IPS-20b (cell line): ENCODE measurements around the gene TOMM20L.
"Not testable (repeated sequence)": the region's sequence is repeated elsewhere in the genome, so short reads cannot be mapped to it uniquely, and the experiment has no call there.

Experiments used
- H3K27ac ChIP-seq: one replicate; pipeline ENCODE4 v1.5.1; 2013; ENCODE audit warnings: low read length
- H3K27me3 ChIP-seq: 2 replicates; pipeline ENCODE4 v1.6.1; 2013; ENCODE audit warnings: mild to moderate bottlenecking, low read length, inconsistent platforms; ENCODE audit not compliant: insufficient read depth
- H3K36me3 ChIP-seq: 2 replicates; pipeline ENCODE4 v1.6.1; 2013; ENCODE audit warnings: low read depth, mild to moderate bottlenecking, inconsistent platforms, low read length, moderate library complexity; ENCODE audit not compliant: insufficient read depth
- H3K4me1 ChIP-seq: 2 replicates; pipeline ENCODE4 v1.6.1; 2013; ENCODE audit warnings: mild to moderate bottlenecking, control low read depth, inconsistent platforms, low read length, moderate library complexity; ENCODE audit not compliant: insufficient read depth
- H3K4me3 ChIP-seq: 2 replicates; pipeline ENCODE4 v1.5.1; 2013; ENCODE audit warnings: mild to moderate bottlenecking, low read length, inconsistent platforms
- H3K9ac ChIP-seq: 2 replicates; pipeline ENCODE4 v1.6.1; 2013; ENCODE audit warnings: low read depth, mild to moderate bottlenecking, inconsistent platforms, low read length, moderate library complexity
- H3K9me3 ChIP-seq: 2 replicates; pipeline ENCODE4 v1.6.1; 2013; ENCODE audit warnings: mild to moderate bottlenecking, low read depth, low read length, inconsistent platforms; ENCODE audit not compliant: insufficient read depth

Gene TOMM20L

GRCh38 chr14:58395562-58395811 lies 243 bp upstream of the TOMM20L start:
- no peak overlapping the region for H3K27ac ChIP-seq
- H3K9me3 ChIP-seq, result no peaks in the 10 kb centered on the region
- peak overlapping the region; percentile 57; the same call in 1 of the 2 replicates for H3K9ac ChIP-seq
- H3K27me3 ChIP-seq, result peaks cover 32% of the 10 kb centered on the region
- H3K4me3 ChIP-seq, result peak overlapping the region; percentile 73
- H3K36me3 ChIP-seq, result no peaks in the 10 kb centered on the region
- peaks cover 11% of the 10 kb centered on the region; the same call in 1 of the 2 replicates for H3K4me1 ChIP-seq

GRCh38 chr14:58397156-58397555 lies 1.4 kb downstream of the TOMM20L start:
- Histone ChIP-seq H3K9ac (no peak overlapping the region), H3K4me3 (no peak overlapping the region), H3K36me3 (no peaks in the 10 kb centered on the region), H3K9me3 (no peaks in the 10 kb centered on the region), H3K4me1 (peaks cover 11% of the 10 kb centered on the region; the same call in 1 of the 2 replicates), H3K27ac (no peak overlapping the region), H3K27me3 (peaks cover 32% of the 10 kb centered on the region)

- peaks cover 11% of the 10 kb centered on the region; the same call in 1 of the 2 replicates for H3K4me1 ChIP-seq
- H3K4me3 ChIP-seq, result no peak overlapping the region
- H3K27me3 ChIP-seq, result peaks cover 32% of the 10 kb centered on the region
- no peaks in the 10 kb centered on the region for H3K36me3 ChIP-seq
- H3K9ac ChIP-seq, result no peak overlapping the region
- no peaks in the 10 kb centered on the region for H3K9me3 ChIP-seq
- no peak overlapping the region for H3K27ac ChIP-seq
Measured at GRCh38 chr14:58398495-58398894, 2.8 kb downstream of the TOMM20L start.

- Histone ChIP-seq H3K27ac (no peak overlapping the region), H3K9ac (no peak overlapping the region), H3K4me1 (peaks cover 11% of the 10 kb centered on the region; the same call in 1 of the 2 replicates), H3K9me3 (no peaks in the 10 kb centered on the region), H3K36me3 (no peaks in the 10 kb centered on the region), H3K27me3 (peaks cover 32% of the 10 kb centered on the region), H3K4me3 (no peak overlapping the region)
Measured at GRCh38 chr14:58398895-58399294, 3.2 kb downstream of the TOMM20L start.

- Histone ChIP-seq H3K4me1 (peaks cover 7% of the 10 kb centered on the region; the same call in 1 of the 2 replicates), H3K27me3 (peaks cover 18% of the 10 kb centered on the region), H3K4me3 (no peak overlapping the region), H3K9me3 (no peaks in the 10 kb centered on the region), H3K36me3 (no peaks in the 10 kb centered on the region), H3K9ac (no peak overlapping the region), H3K27ac (no peak overlapping the region)
Measured at GRCh38 chr14:58401587-58401986, 5.9 kb downstream of the TOMM20L start.

DNA sequence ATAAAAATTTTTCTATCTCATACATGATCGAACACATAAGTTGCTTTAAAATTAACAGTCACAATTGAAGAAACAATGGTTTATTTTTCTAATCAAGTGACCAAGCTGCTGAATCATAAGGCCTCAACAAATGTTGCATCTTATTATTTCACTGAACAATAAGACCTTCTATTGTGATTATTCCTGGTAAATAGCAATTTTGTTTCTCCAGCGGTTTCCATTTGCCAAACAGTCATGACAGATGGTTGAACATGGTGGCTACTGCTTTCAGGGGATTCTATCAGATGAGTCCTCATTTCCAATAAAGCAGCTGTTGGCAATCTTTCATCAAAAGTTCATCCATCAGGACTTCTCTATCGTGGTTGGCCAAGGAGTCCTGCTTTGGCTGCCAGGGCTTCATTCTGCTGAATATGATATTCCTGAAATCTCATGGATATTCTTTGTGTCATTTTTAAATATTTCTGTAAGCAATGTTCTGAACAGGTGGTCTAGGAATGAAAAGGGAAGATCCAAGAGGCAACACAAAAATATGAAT lies 13.0 kb downstream of the TOMM20L start:
- Histone ChIP-seq H3K27me3 (no peaks in the 10 kb centered on the region), H3K4me3 (no peak overlapping the region), H3K36me3 (peaks cover 58% of the 10 kb centered on the region), H3K9ac (no peak overlapping the region), H3K9me3 (no peaks in the 10 kb centered on the region), H3K4me1 (no peaks in the 10 kb centered on the region), H3K27ac (no peak overlapping the region)

GRCh38 chr14:58414845-58415244 lies 19.1 kb downstream of the TOMM20L start:
- Histone ChIP-seq H3K9me3 (no peaks in the 10 kb centered on the region), H3K36me3 (peaks cover 79% of the 10 kb centered on the region), H3K27me3 (no peaks in the 10 kb centered on the region), H3K27ac (no peak overlapping the region), H3K4me1 (no peaks in the 10 kb centered on the region; the same call in 1 of the 2 replicates), H3K9ac (no peak overlapping the region), H3K4me3 (no peak overlapping the region)

DNA sequence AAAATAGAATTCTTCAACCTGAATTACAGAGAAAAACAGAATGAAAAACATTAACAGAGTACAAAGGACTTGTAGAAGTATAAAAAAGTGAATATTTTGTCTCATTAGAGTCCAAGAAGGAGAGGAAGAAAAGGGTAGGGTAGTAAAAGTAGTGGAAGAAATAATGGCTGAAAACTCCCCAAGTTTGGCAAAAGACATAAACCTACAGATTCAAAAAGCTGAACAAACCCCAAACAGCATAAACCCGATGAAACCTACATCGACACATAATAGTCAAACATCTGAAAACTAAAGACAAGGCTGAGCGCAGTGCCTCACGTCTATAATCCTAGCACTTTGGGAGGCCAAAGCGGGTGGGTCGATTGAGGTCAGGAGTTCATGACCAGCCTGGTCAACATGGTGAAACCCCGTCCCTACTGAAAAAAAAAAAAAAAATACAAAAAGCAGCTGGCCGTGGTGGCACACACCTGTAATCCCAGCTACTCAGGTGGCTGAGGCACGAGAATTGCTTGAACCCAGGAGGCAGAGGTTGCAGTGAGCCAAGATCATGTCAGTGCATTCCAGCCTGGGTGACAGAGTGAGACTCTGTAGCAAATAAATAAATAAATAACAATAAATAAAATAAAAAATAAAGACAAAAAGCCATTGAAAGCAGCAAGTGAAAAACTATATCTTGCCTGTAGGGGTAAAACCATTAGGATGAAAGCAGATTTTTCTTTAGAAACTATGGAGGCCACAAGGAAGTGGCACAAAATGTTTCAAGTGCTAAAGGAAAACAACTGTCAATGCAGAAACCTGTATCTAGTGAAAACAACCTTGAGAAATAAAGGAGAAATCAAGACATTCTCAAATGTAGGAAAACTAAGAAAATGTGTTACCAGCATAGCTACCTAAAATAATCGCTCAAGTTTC lies 20.2 kb downstream of the TOMM20L start:
- Histone ChIP-seq H3K27me3 (no peaks in the 10 kb centered on the region), H3K27ac (no peak overlapping the region), H3K4me3 (no peak overlapping the region), H3K36me3 (peaks cover 76% of the 10 kb centered on the region), H3K9ac (no peak overlapping the region), H3K9me3 (no peaks in the 10 kb centered on the region), H3K4me1 (no peaks in the 10 kb centered on the region; the same call in 1 of the 2 replicates)

- not testable (repeated sequence) for H3K4me3 ChIP-seq, H3K9ac ChIP-seq, H3K4me1 ChIP-seq, H3K9me3 ChIP-seq, H3K27ac ChIP-seq, H3K27me3 ChIP-seq
- peaks cover 76% of the 10 kb centered on the region for H3K36me3 ChIP-seq
Measured at GRCh38 chr14:58416934-58417333, 21.2 kb downstream of the TOMM20L start.

DNA sequence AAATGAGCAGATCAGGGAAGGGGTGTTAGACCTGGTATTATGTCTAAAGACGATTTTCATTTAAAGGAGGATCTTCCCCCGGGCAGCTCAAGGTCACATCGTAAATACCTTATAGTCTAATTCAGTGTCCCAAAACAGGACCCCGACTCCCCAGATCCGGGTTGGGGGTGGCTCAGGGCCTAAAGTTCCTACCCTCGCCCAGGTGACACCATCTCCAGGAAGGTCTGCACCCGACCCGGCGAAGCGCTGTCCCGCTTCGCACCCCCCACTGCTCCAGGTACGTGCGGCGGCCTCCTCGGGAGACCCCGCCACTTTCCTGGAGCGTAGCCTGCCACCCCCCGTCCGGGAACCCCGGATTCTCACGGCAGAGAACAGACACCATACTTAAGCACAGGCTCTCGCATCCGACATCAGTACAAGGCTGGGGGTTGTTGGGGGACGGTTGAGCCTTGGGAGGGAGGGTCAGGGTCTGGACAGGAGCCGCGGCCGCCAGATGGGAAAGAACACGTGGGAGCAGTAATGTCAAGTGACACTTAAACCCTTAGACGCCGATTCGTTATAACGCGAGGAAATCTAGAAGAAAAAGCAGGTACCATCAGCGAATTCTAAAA lies 31.0 kb downstream of the TOMM20L start:
- peak overlapping the region; percentile 83 for H3K9ac ChIP-seq
- H3K9me3 ChIP-seq, result no peaks in the 10 kb centered on the region
- peak overlapping the region; percentile 63 for H3K27ac ChIP-seq
- H3K27me3 ChIP-seq, result no peaks in the 10 kb centered on the region
- H3K4me1 ChIP-seq, result peaks cover 11% of the 10 kb centered on the region; the same call in 1 of the 2 replicates
- peaks cover 34% of the 10 kb centered on the region for H3K36me3 ChIP-seq
- H3K4me3 ChIP-seq, result peak overlapping the region; percentile 85

DNA sequence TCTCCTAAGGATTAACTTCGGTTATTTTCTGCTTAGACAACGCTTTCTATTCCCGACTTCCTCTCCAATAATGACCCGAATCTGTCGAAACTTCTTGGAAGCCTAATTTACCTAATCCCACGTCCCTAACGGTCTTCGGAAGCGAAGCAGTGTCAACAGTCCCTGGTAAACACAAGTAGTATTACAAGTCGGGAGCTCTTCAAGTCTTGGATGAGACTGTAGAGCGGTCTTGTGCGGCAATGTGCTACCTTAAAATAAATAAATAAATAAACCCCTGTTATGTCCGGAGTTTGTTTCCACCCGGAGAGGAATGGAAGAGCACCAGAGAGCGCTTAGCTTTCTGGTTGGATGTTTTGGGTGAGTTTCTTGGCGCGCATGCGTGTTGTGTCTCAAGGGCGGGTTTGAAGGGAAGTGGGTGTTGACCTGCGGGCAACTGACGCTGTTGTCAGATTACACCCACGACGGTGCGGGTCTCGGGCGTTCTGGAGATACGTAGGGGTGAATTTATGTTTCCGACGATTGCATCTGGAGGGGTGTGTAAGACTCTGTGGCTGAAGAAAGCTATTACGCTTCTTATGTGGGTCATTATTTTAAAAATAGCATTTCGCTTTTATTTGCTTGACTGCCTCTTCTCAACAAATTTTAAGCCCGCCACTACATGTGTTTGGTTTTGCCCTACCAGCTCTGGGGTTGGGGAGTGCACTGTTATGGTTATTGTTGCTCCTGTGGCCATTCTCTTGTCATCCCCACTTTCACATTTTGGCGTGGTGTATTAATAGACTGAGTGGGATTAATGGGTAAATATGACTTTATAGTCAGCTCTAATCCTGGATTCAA lies 31.8 kb downstream of the TOMM20L start, which contains the start of the genes KIAA0586 and TIMM9:
Gene KIAA0586 (plus strand): TSS at position 439 of the 837 bp plus-strand sequence. CDS start 546 bp downstream, outside the sequence.
Gene TIMM9 (minus strand): TSS at position 251 of the 837 bp plus-strand sequence. CDS start 15,586 bp downstream, outside the sequence.
- Histone ChIP-seq H3K27ac (peak within 1 kb of the TSS; percentile 63), H3K4me1 (peaks cover 11% of the 10 kb centered on the region; the same call in 1 of the 2 replicates), H3K4me3 (peak within 1 kb of the TSS; percentile 85), H3K27me3 (no peaks in the 10 kb centered on the region), H3K9me3 (no peaks in the 10 kb centered on the region), H3K36me3 (peaks cover 32% of the 10 kb centered on the region), H3K9ac (peak within 1 kb of the TSS; percentile 84)
